ENCODE data around the gene FAT2. TPM values are rescaled to one million over a fixed set of nuclear protein-coding genes. Genes with fewer than 3 reads are reported as not detected.

Gene FAT2
- 0.53 TPM for total RNA-seq
- long read RNA-seq: 0 reads

GRCh38 chr5:151591144-151591819 lies at the start of gene FAT2:
TSS of gene FAT2 (minus strand) at chr5:151591331. CDS start at chr5:151568931, 22,400 bp downstream.
- Histone ChIP-seq H3K4me3 (no peak within 1 kb of the TSS), H3K36me3 (no peaks in the 10 kb centered on the region), H3K27ac (no peak within 1 kb of the TSS), H3K9me3 (no peaks in the 10 kb centered on the region), H3K27me3 (ENCODE audit: low read depth) (no peaks in the 10 kb centered on the region), H3K4me1 (no peaks in the 10 kb centered on the region)
- no peak for TF ChIP-seq CTCF (IDR thresholded peaks at IDR 0.05)
- DNase-seq (no peak), ATAC-seq (no peak)
- intact Hi-C loops (cut with DNase I): no loop called here

GRCh38 chr5:151638619-151639018 lies 47.5 kb upstream of the FAT2 start:
- Histone ChIP-seq H3K4me3 (no peak overlapping the region), H3K27ac (no peak overlapping the region), H3K4me1 (no peaks in the 10 kb centered on the region), H3K36me3 (no peaks in the 10 kb centered on the region), H3K9me3 (no peaks in the 10 kb centered on the region), H3K27me3 (ENCODE audit: low read depth) (no peaks in the 10 kb centered on the region)
- DNase-seq (no peak), ATAC-seq (no peak)
- no peak for TF ChIP-seq CTCF (IDR thresholded peaks at IDR 0.05)
- intact Hi-C loops (cut with DNase I): no loop called here

GRCh38 chr5:151637676-151638075 lies 46.5 kb upstream of the FAT2 start:
- no peaks in the 10 kb centered on the region for H3K4me1 ChIP-seq
- H3K4me3 ChIP-seq: no peak overlapping the region
- H3K27me3 ChIP-seq (ENCODE audit: low read depth): no peaks in the 10 kb centered on the region
- DNase-seq (no peak), ATAC-seq (no peak)
- H3K36me3 ChIP-seq: no peaks in the 10 kb centered on the region
- no peak overlapping the region for H3K27ac ChIP-seq
- no peak for TF ChIP-seq CTCF (IDR thresholded peaks at IDR 0.05)
- no peaks in the 10 kb centered on the region for H3K9me3 ChIP-seq
- intact Hi-C loops (cut with DNase I): no loop called here

- Histone ChIP-seq H3K9me3 (no peaks in the 10 kb centered on the region), H3K36me3 (no peaks in the 10 kb centered on the region), H3K4me1 (no peaks in the 10 kb centered on the region), H3K27ac (no peak overlapping the region), H3K4me3 (no peak overlapping the region), H3K27me3 (ENCODE audit: low read depth) (no peaks in the 10 kb centered on the region)
- TF ChIP-seq CTCF (IDR thresholded peaks at IDR 0.05): no peak
- intact Hi-C loops (cut with DNase I): no loop called here
- ATAC-seq: no peak
- no peak for DNase-seq
These were observed 42.8 kb upstream of the FAT2 start for GRCh38 chr5:151633892-151634291.

GRCh38 chr5:151632941-151633340 lies 41.8 kb upstream of the FAT2 start:
- Histone ChIP-seq H3K9me3 (no peaks in the 10 kb centered on the region), H3K4me3 (no peak overlapping the region), H3K27me3 (ENCODE audit: low read depth) (no peaks in the 10 kb centered on the region), H3K27ac (no peak overlapping the region), H3K4me1 (no peaks in the 10 kb centered on the region), H3K36me3 (no peaks in the 10 kb centered on the region)
- TF ChIP-seq CTCF (IDR thresholded peaks at IDR 0.05): no peak
- ATAC-seq: no peak
- DNase-seq: no peak
- intact Hi-C loops (cut with DNase I): no loop called here
